ENCODE data around the gene VANGL1. TPM values are rescaled to one million over a fixed set of nuclear protein-coding genes. Genes with fewer than 3 reads are reported as not detected.

The VANGL1 gene
- total RNA-seq, 1 donor from 2014 or later, result 16.0 TPM

DNA sequence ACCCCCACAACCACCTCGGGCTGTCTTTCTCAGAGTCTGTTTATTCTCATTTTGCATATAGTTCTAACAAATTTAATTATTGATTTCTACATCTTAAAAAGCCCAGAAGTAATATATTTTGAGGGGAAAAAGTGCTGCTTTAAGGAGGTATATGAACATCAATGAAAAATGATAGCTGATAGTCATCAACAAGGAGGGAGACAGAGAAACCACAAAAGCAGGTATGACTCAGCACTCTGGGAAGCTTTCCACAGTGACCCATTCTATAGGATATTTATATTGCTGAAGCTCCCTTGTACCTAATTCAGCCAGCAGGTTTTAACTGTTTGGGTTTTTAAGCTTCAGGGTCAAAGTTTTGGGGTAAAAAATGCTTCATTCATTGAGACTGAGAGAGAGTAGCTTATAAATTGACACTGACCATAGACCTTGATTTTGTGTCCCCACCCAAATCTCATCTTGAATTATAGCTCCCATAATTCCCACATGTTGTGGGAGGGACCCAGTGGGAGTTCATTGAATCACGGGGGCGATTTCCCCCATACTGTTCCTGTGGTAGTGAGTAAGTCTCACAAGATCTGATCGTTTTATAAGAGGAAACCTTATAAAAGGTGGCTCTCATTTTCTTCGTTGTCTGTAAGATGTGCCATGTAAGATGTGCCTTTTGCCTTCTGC is 27.4 kb downstream of the VANGL1 start:
- H3K9me3 Mint-ChIP-seq, result peaks cover 5% of the 10 kb centered on the region
- no peaks in the 10 kb centered on the region for H3K27me3 Mint-ChIP-seq (ENCODE audit: low read depth)
- H3K4me3 Mint-ChIP-seq, result no peak overlapping the region
- TF ChIP-seq, protein P1, sequence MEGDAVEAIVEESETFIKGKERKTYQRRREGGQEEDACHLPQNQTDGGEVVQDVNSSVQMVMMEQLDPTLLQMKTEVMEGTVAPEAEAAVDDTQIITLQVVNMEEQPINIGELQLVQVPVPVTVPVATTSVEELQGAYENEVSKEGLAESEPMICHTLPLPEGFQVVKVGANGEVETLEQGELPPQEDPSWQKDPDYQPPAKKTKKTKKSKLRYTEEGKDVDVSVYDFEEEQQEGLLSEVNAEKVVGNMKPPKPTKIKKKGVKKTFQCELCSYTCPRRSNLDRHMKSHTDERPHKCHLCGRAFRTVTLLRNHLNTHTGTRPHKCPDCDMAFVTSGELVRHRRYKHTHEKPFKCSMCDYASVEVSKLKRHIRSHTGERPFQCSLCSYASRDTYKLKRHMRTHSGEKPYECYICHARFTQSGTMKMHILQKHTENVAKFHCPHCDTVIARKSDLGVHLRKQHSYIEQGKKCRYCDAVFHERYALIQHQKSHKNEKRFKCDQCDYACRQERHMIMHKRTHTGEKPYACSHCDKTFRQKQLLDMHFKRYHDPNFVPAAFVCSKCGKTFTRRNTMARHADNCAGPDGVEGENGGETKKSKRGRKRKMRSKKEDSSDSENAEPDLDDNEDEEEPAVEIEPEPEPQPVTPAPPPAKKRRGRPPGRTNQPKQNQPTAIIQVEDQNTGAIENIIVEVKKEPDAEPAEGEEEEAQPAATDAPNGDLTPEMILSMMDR (IDR thresholded peaks at IDR 0.05; ENCODE audit: unreplicated experiment), result no peak
- peaks cover 21% of the 10 kb centered on the region for H3K4me1 Mint-ChIP-seq
- peak overlapping the region; percentile 82 for H3K27ac Mint-ChIP-seq
- peaks cover 33% of the 10 kb centered on the region for H3K36me3 Mint-ChIP-seq
- DNase-seq (ENCODE audit: low spot score in 2 of 2, unreplicated experiment in 2 of 2), result no peak

GRCh38 chr1:115669886-115670285 is 28.1 kb downstream of the VANGL1 start:
- DNase-seq (ENCODE audit: low spot score in 2 of 2, unreplicated experiment in 2 of 2), result no peak
- Mint-ChIP-seq H3K27me3 (ENCODE audit: low read depth) (no peaks in the 10 kb centered on the region), H3K4me3 (no peak overlapping the region), H3K9me3 (peaks cover 5% of the 10 kb centered on the region), H3K36me3 (peaks cover 34% of the 10 kb centered on the region), H3K4me1 (peaks cover 21% of the 10 kb centered on the region), H3K27ac (no peak overlapping the region)
- TF ChIP-seq, protein P1 (IDR thresholded peaks at IDR 0.05; ENCODE audit: unreplicated experiment), result no peak

DNA sequence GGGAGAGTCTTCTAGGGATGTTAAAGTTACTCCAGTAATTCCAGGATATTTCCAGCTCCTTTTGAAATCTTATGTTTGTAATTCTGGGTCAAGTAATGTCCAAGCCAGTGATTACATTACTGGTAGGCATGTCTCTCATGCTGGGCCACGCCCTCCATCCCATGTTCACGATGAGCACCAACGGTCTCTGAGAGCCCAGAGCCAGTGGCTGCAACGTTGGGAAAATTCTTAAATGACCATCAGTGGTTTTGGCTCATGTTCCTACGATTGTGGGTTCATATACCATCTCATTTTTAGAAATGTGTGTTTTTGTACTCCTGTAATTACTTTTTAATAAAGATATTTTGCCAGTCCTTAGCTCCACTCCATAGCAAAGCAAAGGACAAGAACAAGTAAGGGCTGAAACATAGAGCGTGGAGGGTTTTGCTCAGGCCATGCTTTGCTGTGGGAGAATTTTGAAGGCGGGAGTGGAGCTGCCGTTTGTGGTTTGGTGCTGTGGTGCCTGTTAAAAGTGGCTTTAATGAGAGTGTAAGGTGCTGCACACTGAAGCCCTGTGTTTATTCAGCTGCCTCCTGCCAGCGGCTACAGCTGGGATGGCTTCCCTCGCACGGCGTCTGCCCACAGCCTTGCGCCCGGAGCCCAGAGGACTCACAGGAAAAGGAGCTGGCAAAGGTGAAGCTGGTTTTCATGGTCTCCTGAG is 28.9 kb downstream of the VANGL1 start:
- H3K9me3 Mint-ChIP-seq, result peaks cover 5% of the 10 kb centered on the region
- no peak overlapping the region for H3K27ac Mint-ChIP-seq
- H3K27me3 Mint-ChIP-seq (ENCODE audit: low read depth), result no peaks in the 10 kb centered on the region
- peaks cover 33% of the 10 kb centered on the region for H3K36me3 Mint-ChIP-seq
- H3K4me3 Mint-ChIP-seq, result no peak overlapping the region
- peaks cover 21% of the 10 kb centered on the region for H3K4me1 Mint-ChIP-seq
- DNase-seq (ENCODE audit: low spot score in 2 of 2, unreplicated experiment in 2 of 2), result no peak
- TF ChIP-seq, protein P1 (IDR thresholded peaks at IDR 0.05; ENCODE audit: unreplicated experiment), result no peak

DNA sequence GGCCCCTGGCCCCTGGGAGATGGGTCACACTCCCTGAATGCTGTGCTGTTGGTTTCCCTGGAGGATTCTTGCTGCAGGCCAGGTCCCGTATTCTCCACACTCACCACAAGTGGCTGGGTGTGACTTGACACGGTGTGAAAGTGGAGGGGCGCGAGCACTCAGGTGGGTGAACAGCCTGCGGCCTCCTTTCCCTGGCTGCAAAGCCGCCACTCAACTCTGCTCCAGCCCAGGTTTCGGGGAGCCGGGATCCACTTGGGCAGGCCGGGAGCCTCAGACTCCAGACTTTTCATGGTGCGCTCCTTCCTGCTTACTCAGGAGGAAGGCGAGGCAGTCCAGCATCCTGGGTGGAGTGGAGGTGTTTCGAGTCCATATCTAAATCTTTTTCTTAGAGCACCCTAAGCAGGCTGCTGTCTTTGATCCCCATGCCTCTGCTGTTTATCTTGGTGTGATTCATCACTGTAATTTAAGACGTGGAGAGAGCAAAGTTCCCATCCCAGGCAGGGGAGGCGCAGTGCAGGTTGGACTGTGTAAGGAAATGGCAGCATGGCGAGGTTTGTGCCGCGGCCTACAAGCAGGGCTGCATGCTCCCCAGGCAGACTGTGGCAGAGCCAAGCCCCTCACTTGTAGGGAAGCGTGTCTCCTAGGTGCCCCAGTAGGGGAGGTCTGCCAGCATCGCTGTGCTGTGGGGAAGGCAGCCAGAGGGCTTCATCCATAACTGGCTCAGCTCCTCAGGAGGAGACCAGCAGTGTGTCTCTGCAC is 29.6 kb downstream of the VANGL1 start:
- peaks cover 5% of the 10 kb centered on the region for H3K9me3 Mint-ChIP-seq
- TF ChIP-seq, protein P1 (IDR thresholded peaks at IDR 0.05; ENCODE audit: unreplicated experiment), result no peak
- H3K36me3 Mint-ChIP-seq, result peaks cover 28% of the 10 kb centered on the region
- H3K4me1 Mint-ChIP-seq, result peaks cover 14% of the 10 kb centered on the region
- no peak for DNase-seq (ENCODE audit: low spot score in 2 of 2, unreplicated experiment in 2 of 2)
- H3K4me3 Mint-ChIP-seq, result no peak overlapping the region
- no peaks in the 10 kb centered on the region for H3K27me3 Mint-ChIP-seq (ENCODE audit: low read depth)
- no peak overlapping the region for H3K27ac Mint-ChIP-seq

DNA sequence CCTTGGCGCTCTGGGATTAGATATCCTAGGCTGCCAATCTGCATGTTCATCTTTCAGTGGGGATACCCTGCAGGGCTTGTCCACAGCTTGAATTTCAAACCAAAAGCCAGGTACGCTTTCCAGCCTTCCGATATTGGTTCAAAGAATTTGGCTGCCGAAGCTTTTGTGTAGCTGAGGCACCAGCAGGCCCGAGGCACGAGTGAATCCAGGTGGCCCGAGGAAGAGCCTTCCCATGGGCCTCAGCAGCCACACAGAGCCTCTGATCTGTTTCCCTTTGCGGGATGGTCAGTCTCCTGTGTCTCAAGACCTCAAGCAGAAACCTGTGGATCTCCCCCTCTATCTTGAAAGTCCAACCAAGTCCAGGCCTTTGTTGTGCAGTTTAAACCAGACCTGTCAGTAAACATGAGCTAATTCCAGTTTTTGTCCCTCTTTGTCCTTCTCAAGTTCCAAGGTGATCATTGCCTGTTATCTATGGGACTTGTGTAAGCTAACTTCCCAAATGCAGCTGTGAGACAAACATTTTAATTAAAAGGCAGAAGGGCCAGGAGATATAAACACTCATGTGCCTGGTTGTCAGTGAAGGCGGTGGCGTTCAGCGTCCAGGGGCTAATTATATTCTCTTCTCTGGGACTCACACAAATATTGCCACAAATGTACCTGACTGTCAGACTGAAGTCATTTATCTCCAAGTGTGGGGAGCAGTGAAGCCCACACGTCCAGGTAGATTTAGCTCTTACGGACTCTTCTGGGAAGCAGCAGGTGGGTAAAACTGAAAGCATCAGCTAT is 30.6 kb downstream of the VANGL1 start:
- Mint-ChIP-seq H3K27me3 (ENCODE audit: low read depth) (no peaks in the 10 kb centered on the region), H3K4me3 (no peak overlapping the region), H3K27ac (no peak overlapping the region), H3K9me3 (peaks cover 5% of the 10 kb centered on the region), H3K36me3 (peaks cover 24% of the 10 kb centered on the region), H3K4me1 (peaks cover 21% of the 10 kb centered on the region)
- DNase-seq (ENCODE audit: low spot score in 2 of 2, unreplicated experiment in 2 of 2), result no peak
- TF ChIP-seq, protein P1 (IDR thresholded peaks at IDR 0.05; ENCODE audit: unreplicated experiment), result no peak

Measured in mesothelial cell of epicardium (in vitro differentiated cells).